Muscle of back (tissue), 11 donors: Measurements from ENCODE around the gene RARA. TPM values are rescaled to one million over a fixed set of nuclear protein-coding genes. Genes with fewer than 3 reads are reported as not detected.
"Not testable (repeated sequence)": the region's sequence is repeated elsewhere in the genome, so short reads cannot be mapped to it uniquely, and the experiment has no call there.

Experiments
- DNase-seq, 3 donors: peaks; one replicate each; pipeline versions ENCODE4 v3.0.0 to v3.0.0-alpha.2; 2013
- polyA plus RNA-seq, 10 donors: library from polyadenylated mRNA; unstranded; fragments of 120-200 nt; gene quantifications; one replicate each; pipeline ENCODE4 v1.2.1, GENCODE V29; 2013; ENCODE audit not compliant: insufficient read length in 10 of 10

RARA gene
- polyA plus RNA-seq, 10 donors: 46.0 to 64.5 (median 54.1) TPM

DNA sequence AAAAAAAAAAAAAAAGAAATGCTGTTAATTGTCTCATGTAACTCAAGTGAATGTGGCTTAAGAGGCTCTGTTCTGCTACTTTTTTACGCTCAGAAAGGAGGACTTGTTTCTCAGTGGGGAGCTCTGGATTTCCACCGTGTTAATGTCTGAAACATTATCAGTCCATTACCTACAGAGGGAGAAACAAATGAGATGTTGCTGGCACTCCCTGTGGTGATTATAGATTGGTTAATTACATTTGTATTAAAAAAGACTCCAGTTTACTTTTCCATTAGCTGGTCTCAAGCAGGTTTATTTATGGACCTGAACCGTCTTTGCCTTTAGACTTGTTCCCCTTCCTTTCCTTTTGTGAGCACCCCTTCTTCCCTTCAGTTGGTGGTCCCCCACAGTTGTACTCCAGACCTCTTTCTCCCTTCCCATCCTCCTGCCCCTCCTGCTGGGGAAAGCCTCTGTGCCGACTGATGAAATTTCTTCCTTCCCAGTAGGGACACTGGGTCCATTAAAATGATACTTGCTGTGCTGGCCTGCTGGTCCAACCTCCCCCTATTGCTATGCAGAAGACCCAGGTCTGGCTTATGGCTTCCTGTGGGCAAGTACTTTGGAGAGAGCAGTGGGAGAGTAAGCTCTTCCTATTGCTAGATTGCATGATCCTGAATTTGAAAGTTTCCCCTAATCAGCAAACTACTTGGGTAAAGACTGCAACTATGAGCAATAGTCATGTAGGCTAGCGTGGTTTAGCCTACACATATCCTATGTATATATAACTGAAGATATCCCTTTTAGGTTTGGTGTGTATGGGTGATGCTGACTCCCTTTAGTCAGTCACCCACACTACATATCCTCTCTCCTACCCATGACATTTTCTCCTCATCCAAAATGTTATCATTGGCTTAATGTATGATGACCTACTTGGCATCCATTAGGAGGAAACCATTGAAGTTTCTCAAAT lies 13.2 kb upstream of the RARA start:
- DNase-seq: no peak

DNA sequence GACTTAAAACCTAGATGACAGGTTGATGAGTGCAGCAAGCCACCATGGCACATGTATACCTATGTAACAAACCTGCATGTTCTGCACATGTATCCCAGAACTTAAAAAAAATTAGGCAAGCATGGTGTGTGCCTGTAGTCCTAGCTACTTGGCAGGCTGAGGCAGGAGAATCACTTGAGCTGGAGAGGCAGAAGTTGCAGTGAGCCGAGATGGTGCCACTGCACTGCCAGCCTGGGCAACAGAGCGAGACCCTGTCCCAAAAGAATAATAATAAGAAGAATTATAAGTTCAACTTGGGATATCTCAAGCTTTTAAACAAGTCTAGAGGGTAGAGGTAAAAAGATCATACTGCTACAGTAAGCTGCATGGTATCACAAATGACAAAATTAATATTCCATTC lies 11.5 kb upstream of the RARA start:
- no peak for DNase-seq

DNA sequence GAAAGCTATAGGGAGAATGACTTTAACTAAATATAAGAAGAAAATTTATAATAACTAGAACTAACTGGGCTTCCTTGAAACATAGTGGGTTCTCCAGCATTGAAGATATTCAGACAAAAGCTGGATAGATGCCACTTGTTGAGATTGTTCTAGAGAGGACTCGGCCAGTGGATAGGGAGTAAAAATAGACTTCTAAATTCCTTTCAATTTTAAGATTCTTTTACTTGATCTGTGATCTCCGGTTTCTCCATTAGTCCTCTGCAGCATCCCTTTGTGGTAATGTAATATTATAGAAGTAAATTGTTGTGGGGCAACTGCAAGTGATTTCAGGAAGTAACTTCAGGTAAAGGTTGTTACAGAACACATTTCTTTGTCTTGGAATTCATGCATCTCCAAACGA lies 10.3 kb upstream of the RARA start:
- DNase-seq: no peak

DNA sequence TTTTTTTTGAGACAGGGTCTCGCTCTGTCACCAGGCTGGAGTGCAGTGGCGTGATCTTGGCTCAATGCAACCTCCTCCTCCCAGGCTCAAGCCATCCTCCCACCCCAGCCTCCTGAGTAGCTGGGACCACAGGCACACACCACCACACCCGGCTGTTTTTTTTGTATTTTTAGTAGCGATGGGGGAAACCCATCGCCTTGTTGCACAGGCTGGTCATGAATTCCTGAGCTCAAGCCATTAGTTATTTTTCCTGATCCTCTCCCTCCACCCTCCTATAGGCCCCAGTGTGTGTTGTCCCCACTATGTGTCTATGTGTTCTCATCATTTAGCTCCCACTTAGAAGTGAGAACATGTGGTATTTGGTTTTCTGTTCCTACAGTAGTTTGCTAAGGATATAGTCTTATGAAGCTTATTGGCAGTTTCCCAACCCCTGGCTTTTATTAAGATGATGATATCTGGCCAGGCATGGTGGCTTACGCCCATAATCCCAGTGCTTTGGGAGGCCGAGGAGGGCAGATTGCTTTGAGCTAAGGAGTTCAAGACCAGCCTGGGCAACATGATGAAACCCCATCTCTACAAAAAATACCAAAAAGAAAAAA lies 9.7 kb upstream of the RARA start:
- not testable (repeated sequence) for DNase-seq

DNA sequence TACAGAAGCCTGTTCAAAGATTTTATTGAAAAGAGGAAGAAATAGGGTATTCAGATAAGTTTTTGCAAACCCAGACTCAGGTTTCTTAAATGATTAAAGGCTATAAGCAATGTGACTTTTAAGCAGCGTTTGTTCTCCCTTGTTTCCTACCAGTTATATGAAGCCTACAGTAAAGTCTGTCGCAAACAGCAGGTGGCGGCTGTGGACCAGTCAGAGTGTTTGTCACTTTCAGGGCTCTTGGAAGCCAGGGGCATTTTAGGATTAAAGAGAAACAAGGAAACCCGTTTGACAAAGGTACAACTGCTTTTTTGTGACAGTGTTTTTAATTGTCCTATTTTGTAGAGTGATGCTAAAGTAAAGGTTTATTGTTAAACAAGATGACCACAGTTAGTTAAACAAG lies 7.7 kb upstream of the RARA start:
- no peak for DNase-seq

DNA sequence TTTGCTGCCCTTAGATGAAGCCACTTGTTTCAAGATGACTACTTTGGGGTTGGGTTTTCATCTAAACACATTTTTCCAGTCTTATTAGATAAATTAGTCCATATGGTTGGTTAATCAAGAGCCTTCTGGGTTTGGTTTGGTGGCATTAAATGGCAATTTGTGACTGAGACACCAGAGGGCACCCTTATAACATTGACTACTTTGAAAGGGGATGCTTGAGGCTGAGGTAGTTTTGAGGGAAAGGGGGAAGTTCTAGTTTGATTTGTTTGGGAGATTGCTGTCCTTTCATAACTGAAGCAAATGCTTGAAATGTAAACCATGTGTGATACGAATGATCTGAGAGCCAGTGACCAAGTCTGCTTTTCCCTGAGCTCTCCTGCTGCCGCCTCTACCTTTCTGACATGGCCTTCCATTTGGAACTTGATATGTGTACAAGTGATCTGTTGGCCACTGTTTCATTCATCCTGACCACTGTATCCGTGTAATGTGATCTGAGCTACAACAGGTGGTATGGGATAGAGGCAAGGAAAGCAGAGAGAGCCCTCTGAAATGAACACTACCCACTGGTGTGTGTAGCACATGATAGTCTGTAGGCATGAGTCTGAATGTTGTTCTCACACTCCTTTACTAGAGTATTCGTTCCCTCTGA lies 5.8 kb upstream of the RARA start:
- DNase-seq: peak; percentile 79 to 90 (median 82)

DNA sequence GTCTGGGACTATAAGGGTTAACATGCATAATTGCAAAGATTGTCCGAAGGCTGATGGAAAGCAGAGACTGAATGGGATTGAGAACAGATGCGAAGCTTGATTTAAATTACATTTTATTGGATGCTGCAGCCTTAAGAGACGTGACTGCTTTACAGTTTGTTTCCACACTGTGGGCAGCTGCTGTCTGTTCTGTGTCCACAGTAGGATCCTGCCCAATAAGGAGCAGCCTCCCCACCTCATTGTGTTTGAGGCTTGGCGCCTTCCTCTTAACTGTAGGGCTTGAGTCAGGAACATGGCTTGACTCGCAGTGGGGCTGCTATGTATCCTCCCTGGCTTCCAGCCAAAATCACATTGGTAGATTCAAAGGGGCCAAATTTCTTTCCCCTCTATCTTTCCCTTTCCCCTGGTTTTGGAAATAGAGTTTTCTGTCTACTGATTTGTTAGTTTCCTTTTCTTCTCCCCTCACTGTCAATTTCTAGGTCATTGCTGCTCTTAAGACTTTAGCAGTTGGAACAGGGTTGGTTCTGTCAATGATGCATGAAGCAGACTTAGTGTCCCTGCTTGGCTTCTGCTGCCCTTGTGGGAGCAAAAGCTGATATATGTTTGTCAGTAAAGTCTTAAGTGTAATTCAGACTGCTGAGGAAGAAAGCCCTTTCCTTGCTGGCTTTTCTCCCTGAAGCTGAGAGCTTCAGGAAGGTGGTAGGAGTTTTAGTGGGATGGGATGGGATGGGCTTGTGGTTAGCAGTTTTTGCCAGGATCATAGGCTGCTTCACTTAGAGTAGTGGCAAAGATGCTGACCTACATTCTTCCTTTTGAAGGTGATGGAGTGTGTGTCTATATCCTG lies 5.0 kb upstream of the RARA start:
- peak; percentile 77 to 90 (median 90) for DNase-seq

DNA sequence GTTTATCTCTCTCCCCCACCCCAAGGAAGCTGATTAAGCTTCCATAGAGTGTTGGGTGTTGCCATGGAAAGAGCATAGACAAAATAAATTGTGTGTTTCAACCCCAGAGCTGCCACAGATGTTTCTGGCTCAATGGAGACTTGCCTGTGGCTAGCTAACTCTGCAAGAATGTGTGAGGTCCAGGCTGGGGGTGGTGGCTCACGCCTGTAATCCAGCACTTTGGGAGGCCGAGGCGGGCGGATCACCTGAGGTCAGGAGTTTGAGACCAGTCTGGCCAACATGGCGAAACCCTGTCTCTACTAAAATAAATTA lies 4.5 kb upstream of the RARA start:
- DNase-seq: peak in 1 of 3 donors; percentile 72

DNA sequence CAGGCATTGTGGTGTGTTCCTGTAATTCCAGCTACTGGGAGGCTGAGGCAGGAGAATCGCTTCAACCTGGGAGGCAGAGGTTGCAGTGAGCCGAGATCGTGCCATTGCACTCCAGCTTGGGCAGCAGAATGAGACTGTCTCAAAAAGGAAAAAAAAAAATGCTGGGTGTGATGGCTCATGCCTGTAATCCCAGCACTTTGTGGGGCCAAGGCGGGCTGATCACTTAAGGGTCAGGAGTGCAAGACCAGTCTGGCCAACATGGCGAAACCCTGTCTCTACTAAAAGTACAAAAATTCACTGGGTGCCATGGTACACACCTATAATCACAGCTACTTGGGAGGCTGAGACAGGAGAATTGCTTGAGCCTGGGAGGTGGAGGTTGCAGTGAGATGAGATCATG lies 4.1 kb upstream of the RARA start:
- not testable (repeated sequence) for DNase-seq

DNA sequence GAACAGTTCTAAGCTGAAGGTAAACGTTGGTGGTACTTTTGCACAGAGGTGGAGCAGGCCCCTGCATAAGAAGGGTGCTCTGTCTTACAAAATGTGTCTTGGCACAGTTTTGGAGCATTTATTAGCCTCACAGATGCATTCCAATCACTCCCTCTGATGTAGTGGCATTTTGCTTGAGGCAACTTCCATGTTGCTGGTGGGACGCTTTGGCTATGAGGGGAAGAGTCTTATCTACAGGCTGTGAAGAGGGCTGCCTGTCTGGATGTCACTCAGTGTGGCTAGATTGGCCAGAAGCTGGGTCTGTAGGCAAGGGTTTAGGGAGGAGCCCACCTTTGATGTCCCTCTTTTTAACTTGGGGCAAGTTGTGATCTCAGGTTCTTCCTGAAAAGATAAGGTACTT lies 2.6 kb upstream of the RARA start:
- DNase-seq: no peak

DNA sequence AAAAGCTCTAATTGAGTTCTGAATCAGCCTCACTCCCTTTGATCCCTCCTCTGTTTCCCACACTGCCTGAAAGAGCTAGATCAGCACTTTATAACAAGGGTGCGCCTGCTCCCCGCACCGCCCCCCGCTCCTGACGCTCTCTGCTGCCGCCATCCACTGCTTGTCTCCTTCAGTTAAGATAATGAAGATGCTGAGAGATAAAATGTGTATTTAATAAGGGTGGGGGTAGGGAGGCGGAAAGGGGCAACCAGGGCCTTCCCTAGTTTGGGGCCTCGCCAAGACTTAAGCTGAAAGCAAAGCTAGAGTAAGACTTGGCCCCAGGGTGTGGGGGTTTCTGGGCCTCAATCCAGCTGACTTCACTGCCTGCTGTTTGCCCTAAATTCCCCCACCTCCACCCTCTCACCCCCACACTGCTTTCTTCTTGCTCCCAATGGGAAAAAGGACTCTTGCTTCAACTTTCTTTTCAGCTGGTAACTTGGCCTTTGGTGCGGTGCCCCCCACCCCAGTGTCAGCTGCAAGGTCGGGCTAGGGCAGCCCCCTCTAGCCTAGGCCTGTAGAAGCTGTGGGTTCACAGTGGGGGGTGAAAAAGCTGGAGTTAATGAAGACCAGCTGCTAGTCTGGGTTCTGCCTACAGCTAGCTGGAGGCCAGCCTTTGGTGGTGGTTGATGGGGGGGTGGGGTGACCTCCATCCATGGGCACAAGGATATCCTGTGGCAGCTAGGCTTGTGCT lies 1.8 kb upstream of the RARA start:
- DNase-seq: peak in 2 of 3 donors; percentile 79 to 89

DNA sequence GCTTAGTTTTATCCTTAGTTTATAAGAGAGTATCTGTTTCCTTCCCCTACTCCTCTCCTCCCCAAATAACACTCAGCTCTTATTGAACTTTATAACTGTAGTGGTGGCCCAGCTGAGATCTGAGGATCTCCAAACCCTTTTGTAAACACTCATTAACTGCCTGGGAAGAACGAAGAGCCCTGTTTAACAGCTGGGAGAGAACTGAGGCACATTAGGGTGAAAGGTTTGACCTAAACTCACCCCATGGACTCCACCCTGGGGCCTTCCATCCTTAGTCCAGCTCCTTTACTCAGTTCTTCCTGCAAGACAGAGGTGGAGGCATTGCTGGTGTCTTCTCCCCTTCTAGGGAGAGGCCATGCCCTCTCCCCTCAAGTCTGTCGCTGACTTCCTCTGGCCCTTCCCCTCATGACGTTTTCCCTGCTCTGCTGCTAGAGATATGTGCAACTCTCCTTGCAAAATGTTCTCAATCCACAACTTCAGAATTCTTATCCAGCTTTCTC lies 1.2 kb upstream of the RARA start:
- peak in 1 of 3 donors; percentile 48 for DNase-seq

DNA sequence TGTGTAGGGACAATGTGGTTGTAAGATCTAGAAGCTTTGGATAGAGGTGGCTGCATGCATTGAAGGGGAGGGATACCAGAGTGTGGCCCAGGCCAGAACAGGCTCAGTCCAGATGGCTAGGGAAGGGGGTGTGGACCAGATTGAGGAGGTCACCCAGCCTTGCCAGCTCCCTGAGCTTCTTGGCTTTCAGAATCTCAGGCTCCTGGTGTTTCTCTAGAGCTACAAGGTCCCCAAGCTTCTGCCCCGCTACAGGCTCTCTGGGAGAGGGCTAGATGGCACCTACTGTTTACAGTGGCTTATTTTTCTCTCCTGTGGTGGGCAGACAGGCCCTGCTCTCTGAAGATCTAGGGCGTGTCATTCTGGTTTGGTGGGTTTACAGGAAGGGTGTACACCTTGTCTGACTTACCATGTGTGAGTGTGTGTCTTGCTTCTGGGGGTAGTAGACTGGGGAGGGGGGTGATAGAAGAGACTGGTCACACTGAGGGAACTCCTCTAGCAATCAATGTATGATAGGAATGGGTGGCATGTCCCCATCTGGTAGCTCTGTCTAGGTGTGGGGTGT lies 1.1 kb downstream of the RARA start:
- DNase-seq: peak in 1 of 3 donors; percentile 37

DNA sequence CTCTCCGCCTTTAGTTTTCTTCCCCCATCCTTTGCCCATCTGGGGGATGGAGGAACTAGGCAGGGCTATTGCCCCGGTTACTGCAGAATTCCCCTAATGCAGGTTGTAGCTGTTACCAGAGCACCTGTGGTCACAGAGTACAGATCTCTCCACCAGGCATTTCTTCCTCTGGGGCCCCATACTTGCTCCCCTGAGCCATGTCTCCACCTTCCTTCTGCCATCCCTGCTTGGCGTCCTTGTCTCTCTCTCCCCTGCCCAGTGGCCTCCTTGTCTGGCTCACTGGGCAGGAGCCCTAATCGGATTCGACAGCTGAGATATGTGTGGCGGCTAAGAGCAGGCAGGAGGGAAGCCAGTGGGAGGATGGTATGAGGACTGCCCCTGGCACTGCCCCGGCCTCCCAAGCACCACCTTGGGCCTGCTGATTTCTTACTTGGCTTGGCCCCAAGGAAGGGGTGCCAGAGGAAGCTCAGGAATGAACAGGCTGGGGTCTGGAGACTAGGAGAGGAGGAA lies 2.0 kb downstream of the RARA start:
- peak in 1 of 3 donors; percentile 51 for DNase-seq

DNA sequence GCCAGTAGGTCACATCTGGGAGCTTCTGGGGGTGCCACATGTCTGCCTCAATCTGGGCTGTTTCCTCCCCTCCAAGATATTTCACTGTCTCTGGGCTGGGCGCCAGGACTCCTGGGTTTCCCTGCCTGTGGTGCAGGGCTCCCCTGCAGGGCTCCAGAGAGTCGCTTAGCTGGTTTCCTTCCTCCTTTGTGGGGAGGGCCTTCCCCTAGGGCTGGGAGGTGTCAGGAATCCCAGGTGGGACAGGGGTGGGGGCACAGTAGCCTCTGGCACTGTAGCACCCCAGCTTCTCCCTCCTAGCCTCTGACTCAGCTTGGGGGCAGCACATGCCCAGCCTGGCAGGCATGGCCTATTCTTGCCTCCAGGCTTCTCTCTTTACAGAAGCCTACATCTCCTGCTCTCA lies 2.6 kb downstream of the RARA start:
- peak in 1 of 3 donors; percentile 49 for DNase-seq

DNA sequence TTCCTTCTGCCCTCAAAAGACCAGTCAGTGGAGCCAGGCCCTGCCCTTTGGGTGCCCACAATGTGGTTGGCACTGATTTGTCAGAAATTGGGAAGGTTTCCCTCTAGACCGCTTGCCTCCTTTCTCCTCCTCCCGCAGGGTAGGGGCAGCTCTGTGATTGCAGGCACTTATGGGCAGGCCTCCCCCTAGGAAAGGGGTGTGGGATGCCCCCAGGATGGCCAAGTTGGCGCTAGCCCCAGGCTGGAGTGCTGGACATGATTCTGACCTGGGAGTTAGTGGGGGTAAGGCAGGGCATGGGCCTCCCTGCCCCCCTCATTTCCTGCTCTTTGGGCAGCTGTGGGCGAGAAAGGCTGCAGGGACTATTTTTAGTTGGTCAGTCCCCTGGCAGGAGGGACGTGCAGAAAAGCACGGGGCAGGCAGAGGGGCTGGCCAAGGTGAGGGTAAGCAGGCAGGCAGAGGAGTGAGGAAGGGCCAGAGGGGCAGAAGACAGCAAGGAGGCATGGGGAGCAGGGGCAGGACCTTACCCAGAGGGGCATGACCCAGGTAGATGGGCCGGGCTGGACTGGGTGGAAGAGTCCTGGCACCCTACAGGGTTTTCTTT lies 3.3 kb downstream of the RARA start:
- DNase-seq: peak in 1 of 3 donors; percentile 64

DNA sequence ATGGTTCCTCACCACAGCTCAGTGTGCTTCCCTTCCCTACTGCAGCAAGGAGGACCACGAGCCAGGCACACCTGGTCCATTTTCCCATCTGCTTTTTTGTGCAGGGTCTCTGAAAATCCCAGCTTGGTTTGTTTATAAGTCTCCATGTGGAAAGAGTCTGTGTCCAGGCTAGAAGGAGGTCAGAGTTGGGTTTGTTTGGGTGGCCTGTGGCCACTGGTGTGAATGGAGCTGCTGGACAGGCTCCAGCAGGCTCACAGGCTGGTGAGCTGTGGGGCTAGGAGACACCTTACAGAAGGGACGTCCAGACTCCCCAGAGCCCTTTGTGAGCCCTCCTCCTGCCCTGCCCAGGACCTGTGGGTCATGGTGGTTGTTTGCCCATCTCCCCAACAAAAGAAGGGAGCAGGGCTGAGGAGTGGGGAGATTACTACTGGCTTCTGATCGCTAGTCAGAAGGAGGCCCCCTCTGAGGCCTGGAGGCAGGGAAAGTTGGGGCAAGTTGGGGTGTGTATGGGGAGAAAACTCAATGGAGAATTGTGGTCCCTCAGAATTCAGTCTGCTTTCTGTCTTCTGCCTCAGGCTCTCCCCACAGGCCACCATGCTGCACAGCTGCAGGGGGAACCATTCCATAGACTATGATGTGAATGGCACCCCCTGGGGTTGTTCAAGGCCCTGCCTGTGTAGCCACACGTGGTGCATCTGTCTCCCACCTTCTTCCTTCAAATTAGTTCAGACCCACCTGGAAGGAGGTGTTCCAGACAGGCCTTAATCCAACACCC lies 4.1 kb downstream of the RARA start:
- DNase-seq: peak in 1 of 3 donors; percentile 31

DNA sequence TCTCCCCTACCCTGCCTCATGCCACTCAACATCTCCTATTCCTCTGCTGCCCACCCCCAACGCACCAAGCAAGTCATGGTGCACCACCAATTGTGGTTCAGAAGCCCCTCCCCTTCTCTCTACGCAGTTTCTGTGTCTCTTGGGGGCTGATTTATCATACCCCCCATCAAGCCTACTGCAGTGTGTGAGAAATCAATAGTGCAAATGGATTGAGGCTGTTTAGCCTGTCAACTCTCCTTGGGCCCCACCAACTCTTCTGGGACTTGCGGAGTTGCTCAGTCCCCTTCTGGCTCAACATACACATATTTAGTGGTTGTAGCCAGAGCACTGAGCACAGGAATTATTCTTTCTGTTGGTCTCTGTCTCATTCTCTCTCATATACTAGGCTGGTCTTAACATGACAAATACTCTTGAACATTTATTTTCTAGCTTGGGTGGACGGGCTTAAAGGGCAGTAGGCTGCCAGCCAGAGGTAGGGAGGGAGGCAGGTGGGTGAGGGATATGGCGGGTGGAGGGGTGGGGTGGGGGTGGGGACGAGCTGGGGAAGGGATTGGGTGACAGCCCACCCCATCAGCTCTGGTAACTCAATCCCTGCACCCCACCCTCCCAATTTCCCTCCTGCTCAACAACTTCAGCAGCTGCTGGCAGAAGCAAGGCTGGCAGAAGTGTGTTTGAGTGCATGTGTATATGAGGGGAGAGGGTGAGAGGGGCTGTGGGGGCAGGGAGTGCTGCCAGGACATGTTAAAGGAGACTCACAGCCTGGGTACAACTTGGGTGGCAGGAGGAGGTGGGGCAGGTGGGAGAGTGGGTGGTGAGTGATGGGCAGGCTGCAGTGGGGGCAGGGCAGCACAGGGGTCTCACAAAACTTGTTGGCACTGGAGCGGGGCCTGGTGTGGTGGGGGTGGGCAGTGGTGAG lies 4.9 kb downstream of the RARA start:
- DNase-seq: peak in 2 of 3 donors; percentile 71 to 72
